AG04450 (cell line): ENCODE measurements around the gene CST11. TPM values are rescaled to one million over a fixed set of nuclear protein-coding genes. Genes with fewer than 3 reads are reported as not detected.
"Not testable (repeated sequence)": the region's sequence is repeated elsewhere in the genome, so short reads cannot be mapped to it uniquely, and the experiment has no call there.

ENCODE experiments used
- CTCF ChIA-PET: fragments of 300-600, 350-600 bp; formaldehyde crosslinking; extraction: SDS; loops from one replicate; lab custom pipeline; 2022; ENCODE audit warnings: antibody characterized with exemption, inconsistent platforms; lab: Charles Lee
- POLR2A ChIA-PET: fragments of 350-600 bp; formaldehyde crosslinking; extraction: SDS; loops from one replicate; lab custom pipeline; 2021; ENCODE audit warnings: antibody characterized with exemption, inconsistent platforms; lab: Yijun Ruan, JAX
- DNase-seq: peaks from one replicate; pipeline ENCODE4 v3.0.0-alpha.2; 2011; ENCODE audit warnings: low read depth, low spot score
- H3K27ac ChIP-seq: one replicate; pipeline ENCODE4 v1.5.1; 2012; ENCODE audit warnings: low read depth, low read length, control low read depth
- H3K27me3 ChIP-seq: one replicate; pipeline ENCODE4 v1.6.0; 2012; ENCODE audit warnings: low read length; ENCODE audit not compliant: control insufficient read depth, insufficient read depth
- H3K4me3 ChIP-seq: 2 replicates; pipeline ENCODE4 v1.5.1; 2011; ENCODE audit warnings: mild to moderate bottlenecking, low read depth, low read length, control low read depth
- H3K9me3 ChIP-seq: 2 replicates; pipeline ENCODE4 v1.5.1; 2012; ENCODE audit warnings: low read length; ENCODE audit not compliant: control insufficient read depth, insufficient read depth
- polyA plus RNA-seq: library from polyadenylated mRNA; depleted of rRNA; stranded (reverse); fragments of >200 nt; gene quantifications from 2 replicates; pipeline ENCODE4 v1.2.3, GENCODE V29; 2011
- TF ChIP-seq, protein P1 (sequence below): IDR thresholded peaks from 2 replicates; pipeline ENCODE4 v1.5.1; 2011; ENCODE audit warnings: low read depth, low read length, control low read depth, inconsistent platforms

The CST11 gene
- polyA plus RNA-seq, 1 experiment: not detected

DNA sequence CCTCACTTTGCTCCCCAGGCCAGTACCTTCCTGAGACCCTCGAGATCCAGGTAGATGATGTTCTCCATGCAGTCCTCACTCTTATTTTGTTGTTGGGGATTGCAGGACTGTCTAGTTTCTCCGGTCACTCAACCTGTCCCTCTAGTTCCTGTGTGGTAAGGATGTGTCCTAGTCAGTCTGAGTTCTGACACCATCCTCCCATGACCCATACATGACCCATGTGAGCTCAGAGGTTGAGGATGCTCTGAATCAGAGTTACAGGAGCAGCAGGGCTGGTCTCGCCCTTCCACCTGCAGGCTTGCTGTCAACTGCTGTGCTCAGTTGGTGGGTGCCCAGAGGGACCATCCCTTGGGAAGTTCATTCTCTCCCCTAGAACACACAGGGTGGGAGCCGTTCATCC is 26.4 kb upstream of the CST11 start:
- DNase-seq: no peak
- TF ChIP-seq, protein P1, sequence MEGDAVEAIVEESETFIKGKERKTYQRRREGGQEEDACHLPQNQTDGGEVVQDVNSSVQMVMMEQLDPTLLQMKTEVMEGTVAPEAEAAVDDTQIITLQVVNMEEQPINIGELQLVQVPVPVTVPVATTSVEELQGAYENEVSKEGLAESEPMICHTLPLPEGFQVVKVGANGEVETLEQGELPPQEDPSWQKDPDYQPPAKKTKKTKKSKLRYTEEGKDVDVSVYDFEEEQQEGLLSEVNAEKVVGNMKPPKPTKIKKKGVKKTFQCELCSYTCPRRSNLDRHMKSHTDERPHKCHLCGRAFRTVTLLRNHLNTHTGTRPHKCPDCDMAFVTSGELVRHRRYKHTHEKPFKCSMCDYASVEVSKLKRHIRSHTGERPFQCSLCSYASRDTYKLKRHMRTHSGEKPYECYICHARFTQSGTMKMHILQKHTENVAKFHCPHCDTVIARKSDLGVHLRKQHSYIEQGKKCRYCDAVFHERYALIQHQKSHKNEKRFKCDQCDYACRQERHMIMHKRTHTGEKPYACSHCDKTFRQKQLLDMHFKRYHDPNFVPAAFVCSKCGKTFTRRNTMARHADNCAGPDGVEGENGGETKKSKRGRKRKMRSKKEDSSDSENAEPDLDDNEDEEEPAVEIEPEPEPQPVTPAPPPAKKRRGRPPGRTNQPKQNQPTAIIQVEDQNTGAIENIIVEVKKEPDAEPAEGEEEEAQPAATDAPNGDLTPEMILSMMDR: no peak
- ChIA-PET CTCF (no interaction called here), POLR2A (no interaction called here)
- no peaks in the 10 kb centered on the region for H3K9me3 ChIP-seq
- no peak overlapping the region for H3K27ac ChIP-seq
- no peak overlapping the region for H3K4me3 ChIP-seq
- peaks cover 2% of the 10 kb centered on the region for H3K27me3 ChIP-seq

DNA sequence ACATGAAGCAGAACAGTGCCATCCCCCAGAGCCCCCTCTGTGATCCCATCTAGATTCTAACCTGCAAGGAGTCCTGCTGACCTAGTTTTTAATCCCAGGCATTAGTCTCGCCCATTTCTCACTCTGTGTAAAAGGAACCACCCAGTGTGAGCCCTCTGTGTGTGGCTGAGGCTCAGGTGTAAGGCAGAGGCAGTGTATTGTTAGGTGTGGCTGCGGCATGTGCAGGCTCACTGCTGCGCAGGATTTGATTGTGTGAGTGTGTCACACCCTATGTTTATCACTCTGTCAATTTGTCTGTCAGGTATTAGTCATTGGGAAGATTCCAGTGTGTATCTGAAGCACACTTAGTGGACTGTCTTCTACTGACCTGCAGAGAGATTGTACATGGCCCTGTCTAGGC is 24.5 kb upstream of the CST11 start:
- H3K27me3 ChIP-seq: peaks cover 2% of the 10 kb centered on the region
- ChIA-PET POLR2A (no interaction called here), CTCF (no interaction called here)
- H3K4me3 ChIP-seq: no peak overlapping the region
- TF ChIP-seq, protein P1: no peak
- DNase-seq: no peak
- no peak overlapping the region for H3K27ac ChIP-seq
- H3K9me3 ChIP-seq: no peaks in the 10 kb centered on the region

DNA sequence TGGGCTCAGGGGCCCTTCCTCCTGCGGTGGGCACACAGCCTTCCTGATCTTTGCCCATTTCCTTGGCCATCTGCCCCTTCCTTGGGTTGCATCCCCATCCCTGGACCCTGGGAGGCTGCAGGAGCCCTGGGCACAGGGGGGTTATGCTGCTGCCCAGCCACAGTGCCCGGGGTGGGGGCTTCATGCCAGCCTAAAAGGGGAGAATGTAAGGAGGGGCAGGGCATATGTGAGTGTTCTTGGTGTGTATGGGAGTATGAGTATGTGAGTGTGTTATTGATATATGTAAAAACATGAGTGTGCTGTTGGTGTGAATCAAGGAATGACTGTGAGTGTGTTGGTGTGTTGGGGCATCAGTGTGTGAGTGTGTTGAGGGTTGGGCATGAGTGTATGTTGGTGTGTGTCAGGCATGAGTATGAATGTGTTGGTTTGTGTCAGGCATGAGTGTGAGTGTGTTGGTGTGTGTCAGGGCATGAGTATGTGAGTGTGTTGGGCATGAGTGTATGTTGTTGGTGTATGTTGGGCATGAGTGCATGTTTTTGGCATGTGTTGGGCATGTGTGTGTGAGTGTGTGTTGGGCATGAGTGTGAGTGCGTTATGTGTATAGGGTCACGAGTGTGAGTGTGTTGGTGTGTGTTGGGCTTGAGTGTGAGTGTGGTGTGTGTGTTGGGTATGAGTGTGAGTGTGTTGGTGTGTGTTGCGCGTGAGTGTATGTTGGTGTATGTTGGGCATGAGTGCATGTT is 23.5 kb upstream of the CST11 start:
- ChIA-PET CTCF (no interaction called here), POLR2A (no interaction called here)
- DNase-seq: no peak
- H3K4me3 ChIP-seq: no peak overlapping the region
- no peaks in the 10 kb centered on the region for H3K9me3 ChIP-seq
- peaks cover 2% of the 10 kb centered on the region for H3K27me3 ChIP-seq
- H3K27ac ChIP-seq: no peak overlapping the region
- TF ChIP-seq, protein P1: no peak

DNA sequence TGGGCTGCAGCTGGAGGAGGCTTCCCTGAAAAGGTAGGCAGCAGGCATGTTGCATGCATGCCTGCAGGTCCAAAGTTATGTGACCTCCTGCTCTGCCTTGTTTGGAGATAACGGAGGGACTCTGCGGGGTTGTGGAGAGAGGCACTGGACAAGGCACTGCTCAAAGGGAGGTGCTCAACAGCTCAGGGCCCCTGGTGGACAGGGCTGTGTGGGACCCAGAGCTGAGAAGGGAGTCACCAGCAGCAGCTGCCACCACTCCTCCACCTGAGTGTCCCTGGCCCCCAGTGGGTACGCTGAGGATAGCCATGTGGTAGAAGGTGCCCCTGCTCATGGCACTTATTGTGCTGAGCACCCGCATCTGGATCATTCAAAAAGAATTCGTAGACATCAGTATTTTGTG is 22.7 kb upstream of the CST11 start:
- CTCF ChIA-PET: no interaction called here
- no peak overlapping the region for H3K4me3 ChIP-seq
- H3K27me3 ChIP-seq: peaks cover 2% of the 10 kb centered on the region
- DNase-seq: no peak
- POLR2A ChIA-PET: no interaction called here
- H3K9me3 ChIP-seq: no peaks in the 10 kb centered on the region
- H3K27ac ChIP-seq: no peak overlapping the region
- TF ChIP-seq, protein P1: no peak

DNA sequence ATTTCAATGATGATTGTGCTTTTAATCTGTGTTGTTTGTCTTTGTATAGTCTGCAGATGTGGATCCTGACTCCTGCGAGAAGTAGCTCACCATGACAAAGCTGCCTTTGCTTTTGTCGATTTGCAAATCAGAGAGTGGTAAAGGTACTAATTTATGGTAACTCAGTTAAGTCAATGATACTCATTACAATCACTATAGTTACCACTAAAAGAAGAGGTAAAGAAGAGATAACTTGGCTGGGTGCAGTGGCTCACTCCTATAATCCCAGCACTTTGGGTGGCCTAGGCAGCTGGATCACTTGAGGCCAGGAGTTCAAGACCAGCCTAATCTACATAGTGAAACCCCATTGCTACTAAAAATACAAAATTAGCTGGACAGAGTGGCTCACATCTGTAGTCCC is 20.6 kb upstream of the CST11 start:
- H3K27ac ChIP-seq, H3K4me3 ChIP-seq, DNase-seq, H3K9me3 ChIP-seq, POLR2A ChIA-PET, CTCF ChIA-PET, H3K27me3 ChIP-seq: not testable (repeated sequence)

DNA sequence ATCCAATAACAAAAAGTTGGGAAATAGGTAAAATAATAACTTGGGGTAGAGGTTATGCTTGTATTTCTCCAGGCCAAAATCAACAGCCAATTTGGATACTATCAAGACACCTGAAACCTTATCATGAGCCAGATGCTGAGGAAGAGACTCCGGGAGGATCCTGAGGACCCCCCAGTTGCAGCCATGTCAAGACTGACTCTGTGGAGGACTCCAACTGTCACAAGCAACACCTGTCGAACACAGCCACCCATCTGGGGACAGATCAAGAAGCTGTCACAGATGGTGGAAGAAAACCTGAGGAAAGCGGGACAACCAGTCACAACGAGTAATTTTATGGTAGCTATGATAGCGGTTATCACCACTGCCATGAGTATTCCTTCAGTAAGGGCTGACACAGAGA is 19.6 kb upstream of the CST11 start:
- CTCF ChIA-PET, H3K9me3 ChIP-seq, H3K27me3 ChIP-seq, H3K27ac ChIP-seq, H3K4me3 ChIP-seq, DNase-seq, POLR2A ChIA-PET: not testable (repeated sequence)

DNA sequence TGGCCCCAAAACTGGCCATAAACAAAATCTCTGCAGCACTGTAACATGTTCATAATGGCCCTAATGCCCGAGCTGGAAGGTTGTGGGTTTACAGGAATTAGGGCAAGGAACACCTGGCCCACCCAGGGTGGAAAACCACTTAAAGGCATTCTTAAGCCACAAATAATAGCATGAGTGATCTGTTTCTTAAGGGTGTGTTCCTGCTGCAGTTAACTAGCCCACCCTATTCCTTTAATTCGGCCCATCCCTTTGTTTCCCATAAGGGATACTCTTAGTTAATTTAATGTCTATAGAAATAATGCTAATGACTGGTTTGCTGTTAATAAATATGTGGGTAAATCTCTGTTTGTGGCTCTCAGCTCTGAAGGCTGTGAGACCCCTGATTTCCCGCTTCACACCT is 14.3 kb upstream of the CST11 start:
- H3K4me3 ChIP-seq, POLR2A ChIA-PET, H3K27ac ChIP-seq, H3K27me3 ChIP-seq, H3K9me3 ChIP-seq, DNase-seq: not testable (repeated sequence)
- CTCF ChIA-PET: interaction anchor here (0.9 to 1.4 kb wide), 2 partner anchors 21 to 25 kb away, joined by 3 to 4 read pairs; no protein-coding TSS in a partner anchor
